ENCODE results near the gene SCARB1. TPM values are rescaled to one million over a fixed set of nuclear protein-coding genes. Genes with fewer than 3 reads are reported as not detected.

Gene SCARB1
- total and polyA plus RNA-seq, 2 of the 13 experiments (the other 11 are each of a cell fraction or from before 2014, with no cell fraction given) = 63.4 to 160 TPM

GRCh38 chr12:124904306-124905098 is 40.8 kb upstream of the SCARB1 start (continued):
- TF ChIP-seq ZNF318 (CRISPR knock-in tag; IDR thresholded peaks at IDR 0.05) (no peak), ZNF207 (IDR thresholded peaks at IDR 0.05; ENCODE audit: borderline replicate concordance) (no peak), CBFB (CRISPR knock-in tag; IDR thresholded peaks at IDR 0.05) (no peak), MXD3 (CRISPR knock-in tag; IDR thresholded peaks at IDR 0.05) (peak; percentile 94), THRA (CRISPR knock-in tag; IDR thresholded peaks at IDR 0.05; ENCODE audit: borderline replicate concordance) (no peak), ZBTB1 (CRISPR knock-in tag; IDR thresholded peaks at IDR 0.05; ENCODE audit: borderline replicate concordance) (no peak), SOX6 (IDR thresholded peaks at IDR 0.05) (no peak), SOX6 (CRISPR knock-in tag; IDR thresholded peaks at IDR 0.05) (peak; percentile 66), ZFP82 (CRISPR knock-in tag; IDR thresholded peaks at IDR 0.05; ENCODE audit: borderline replicate concordance) (no peak), SNRNP70 (IDR thresholded peaks at IDR 0.05; ENCODE audit: low read depth, low read length) (no peak), BORCS8-MEF2B (CRISPR knock-in tag; IDR thresholded peaks at IDR 0.05) (0 out of 2 replicates have a peak, but pooled peaks have one; percentile 29), KDM4B (CRISPR knock-in tag; IDR thresholded peaks at IDR 0.05) (no peak), NCOR1 (IDR thresholded peaks at IDR 0.05; ENCODE audit: borderline replicate concordance, low read length) (no peak), ZNF446 (CRISPR knock-in tag; IDR thresholded peaks at IDR 0.05) (no peak), RFX5 (IDR thresholded peaks at IDR 0.05; ENCODE audit: low read depth, low read length) (no peak), SIX4 (CRISPR knock-in tag; IDR thresholded peaks at IDR 0.05) (no peak)
